ENCODE measurements around the gene SRCAP. TPM values are rescaled to one million over a fixed set of nuclear protein-coding genes. Genes with fewer than 3 reads are reported as not detected.
A peak's percentile ranks its signal among the peaks of the same experiment; 100 is the strongest.

The SRCAP gene
- total and polyA plus RNA-seq, 2 experiments from 2014 or later, result 15.3 to 33.6 TPM

GRCh38 chr16:30787613-30788378, 88.8 kb downstream of the SRCAP start:
- no peak for TF ChIP-seq EZH2phosphoT487 (IDR thresholded peaks at IDR 0.05; ENCODE audit: low read depth, severe bottlenecking, unreplicated experiment)
- TF ChIP-seq EZH2 (IDR thresholded peaks at IDR 0.05; ENCODE audit: borderline replicate concordance), result no peak
- TF ChIP-seq, protein P1, sequence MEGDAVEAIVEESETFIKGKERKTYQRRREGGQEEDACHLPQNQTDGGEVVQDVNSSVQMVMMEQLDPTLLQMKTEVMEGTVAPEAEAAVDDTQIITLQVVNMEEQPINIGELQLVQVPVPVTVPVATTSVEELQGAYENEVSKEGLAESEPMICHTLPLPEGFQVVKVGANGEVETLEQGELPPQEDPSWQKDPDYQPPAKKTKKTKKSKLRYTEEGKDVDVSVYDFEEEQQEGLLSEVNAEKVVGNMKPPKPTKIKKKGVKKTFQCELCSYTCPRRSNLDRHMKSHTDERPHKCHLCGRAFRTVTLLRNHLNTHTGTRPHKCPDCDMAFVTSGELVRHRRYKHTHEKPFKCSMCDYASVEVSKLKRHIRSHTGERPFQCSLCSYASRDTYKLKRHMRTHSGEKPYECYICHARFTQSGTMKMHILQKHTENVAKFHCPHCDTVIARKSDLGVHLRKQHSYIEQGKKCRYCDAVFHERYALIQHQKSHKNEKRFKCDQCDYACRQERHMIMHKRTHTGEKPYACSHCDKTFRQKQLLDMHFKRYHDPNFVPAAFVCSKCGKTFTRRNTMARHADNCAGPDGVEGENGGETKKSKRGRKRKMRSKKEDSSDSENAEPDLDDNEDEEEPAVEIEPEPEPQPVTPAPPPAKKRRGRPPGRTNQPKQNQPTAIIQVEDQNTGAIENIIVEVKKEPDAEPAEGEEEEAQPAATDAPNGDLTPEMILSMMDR (IDR thresholded peaks at IDR 0.05; ENCODE audit: poor library complexity), result no peak

More at GRCh38 chr16:30787613-30788378, 88.8 kb downstream of the SRCAP start:
- Histone ChIP-seq H3K79me2 (peaks cover 34% of the 10 kb centered on the region), H3K27me3 (no peaks in the 10 kb centered on the region), H3K4me1 (ENCODE audit: insufficient read depth) (peaks cover 20% of the 10 kb centered on the region), H3K27ac (peak overlapping the region; percentile 98), H2AFZ (peak overlapping the region; percentile 99), H3K4me2 (peak overlapping the region; percentile 97), H3K9me2 (replicated peaks; ENCODE audit: insufficient read depth) (no peaks in the 10 kb centered on the region), H3K4me3 (peak overlapping the region; percentile 95), H4K20me1 (ENCODE audit: insufficient read depth, poor library complexity, severe bottlenecking) (peaks cover 6% of the 10 kb centered on the region), H3K36me3 (replicated peaks; ENCODE audit: insufficient read depth, low read depth) (no peaks in the 10 kb centered on the region), H3K9me3 (ENCODE audit: low read depth) (no peaks in the 10 kb centered on the region)
- 37% methylated on average over 11 of the region's 11 CpGs for WGBS (ENCODE audit: low lambda C conversion rate, missing lambda C conversion rate)
- peak; percentile 12 for DNase-seq (ENCODE audit: low spot score)

Small RNAs within 50 kb of the gene (small RNA-seq; reads per million reads assigned to genes)
- gene RNU6-1043P, result not detected
- not detected for gene RNU6-416P
- gene SNORA30, result 2.8 reads per million, percentile 90 among the genes with 10 or more reads in this experiment

Other genes starting within 250 kb of the SRCAP start
- gene ITGAL, start 226.4 kb upstream of the SRCAP start, total RNA-seq, result 1.5 and 3.4 TPM in 2 replicates
- 0.95 and 1.1 TPM in 2 replicates for gene ITGAL, start 226.4 kb upstream of the SRCAP start, polyA plus RNA-seq
- 37.6 and 44.1 TPM in 2 replicates for gene ZNF768, start 172.6 kb upstream of the SRCAP start, total RNA-seq
- 19.9 and 25.2 TPM in 2 replicates for gene ZNF768, start 172.6 kb upstream of the SRCAP start, polyA plus RNA-seq
- gene ZNF747, start 164.3 kb upstream of the SRCAP start, total RNA-seq, result 11.1 and 13.4 TPM in 2 replicates
- 9.9 and 10.5 TPM in 2 replicates for gene ZNF747, start 164.3 kb upstream of the SRCAP start, polyA plus RNA-seq
- 9.8 and 13.8 TPM in 2 replicates for gene ZNF764, start 140.8 kb upstream of the SRCAP start, total RNA-seq
- 12.1 and 12.5 TPM in 2 replicates for gene ZNF764, start 140.8 kb upstream of the SRCAP start, polyA plus RNA-seq
- 7.1 and 9.8 TPM in 2 replicates for gene ZNF688, start 127.5 kb upstream of the SRCAP start, total RNA-seq
- 21.0 and 21.3 TPM in 2 replicates for gene ZNF688, start 127.5 kb upstream of the SRCAP start, polyA plus RNA-seq
- 10.8 and 11.7 TPM in 2 replicates for gene ZNF785, start 113.5 kb upstream of the SRCAP start, total RNA-seq
- gene ZNF785, start 113.5 kb upstream of the SRCAP start, polyA plus RNA-seq, result 7.3 and 10.0 TPM in 2 replicates
- gene ZNF689, start 88.8 kb upstream of the SRCAP start, total RNA-seq, result 7.1 and 8.0 TPM in 2 replicates
- gene ZNF689, start 88.8 kb upstream of the SRCAP start, polyA plus RNA-seq, result 5.6 and 8.7 TPM in 2 replicates
- 6.6 and 8.1 TPM in 2 replicates for gene PRR14, start 48.2 kb upstream of the SRCAP start, total RNA-seq
- 18.7 and 20.0 TPM in 2 replicates for gene PRR14, start 48.2 kb upstream of the SRCAP start, polyA plus RNA-seq
- 18.5 and 22.9 TPM in 2 replicates for gene FBRS, start 40.7 kb upstream of the SRCAP start, total RNA-seq
- gene FBRS, start 40.7 kb upstream of the SRCAP start, polyA plus RNA-seq, result 22.1 and 25.5 TPM in 2 replicates
- gene PHKG2, start 49.3 kb downstream of the SRCAP start, total RNA-seq, result 27.5 and 28.0 TPM in 2 replicates
- 39.5 and 45.6 TPM in 2 replicates for gene PHKG2, start 49.3 kb downstream of the SRCAP start, polyA plus RNA-seq
- gene CFAP119, start 62.9 kb downstream of the SRCAP start, total RNA-seq, result 1.3 and 5.0 TPM in 2 replicates
- 4.2 and 6.1 TPM in 2 replicates for gene CFAP119, start 62.9 kb downstream of the SRCAP start, polyA plus RNA-seq
- gene RNF40, start 63.2 kb downstream of the SRCAP start, total RNA-seq, result 63.5 and 75.3 TPM in 2 replicates
- gene RNF40, start 63.2 kb downstream of the SRCAP start, polyA plus RNA-seq, result 70.4 and 75.6 TPM in 2 replicates
- gene ZNF629, start 88.0 kb downstream of the SRCAP start, total RNA-seq, result 12.2 and 15.6 TPM in 2 replicates
- gene ZNF629, start 88.0 kb downstream of the SRCAP start, polyA plus RNA-seq, result 7.7 and 8.7 TPM in 2 replicates
- 21.4 and 25.7 TPM in 2 replicates for gene BCL7C, start 194.9 kb downstream of the SRCAP start, total RNA-seq
- gene BCL7C, start 194.9 kb downstream of the SRCAP start, polyA plus RNA-seq, result 54.1 and 57.3 TPM in 2 replicates
- gene CTF1, start 197.4 kb downstream of the SRCAP start, total RNA-seq, result 1.1 and 1.7 TPM in 2 replicates
- 13.0 and 18.2 TPM in 2 replicates for gene CTF1, start 197.4 kb downstream of the SRCAP start, polyA plus RNA-seq
- 15.6 and 19.4 TPM in 2 replicates for gene FBXL19, start 224.4 kb downstream of the SRCAP start, total RNA-seq
- gene FBXL19, start 224.4 kb downstream of the SRCAP start, polyA plus RNA-seq, result 2.1 and 3.6 TPM in 2 replicates
- gene ORAI3, start 249.9 kb downstream of the SRCAP start, total RNA-seq, result 42.4 and 52.5 TPM in 2 replicates
- gene ORAI3, start 249.9 kb downstream of the SRCAP start, polyA plus RNA-seq, result 54.0 and 56.9 TPM in 2 replicates

Data from hepatocyte (in vitro differentiated cells).